GM12801 (cell line): Measurements from ENCODE around the gene FAM221B.

ENCODE experiments used
- CTCF ChIP-seq: IDR thresholded peaks from one replicate; pipeline ENCODE4 v1.5.1; 2011; ENCODE audit warnings: control low read depth; ENCODE audit not compliant: insufficient read length; ENCODE audit errors: extremely low read depth

Gene FAM221B

GRCh38 chr9:35792826-35793225, 35.7 kb downstream of the FAM221B start:
- no peak for TF ChIP-seq CTCF

GRCh38 chr9:35792024-35792813, 36.3 kb downstream of the FAM221B start:
- no peak for TF ChIP-seq CTCF

- TF ChIP-seq CTCF: no peak
These were observed 37.1 kb downstream of the FAM221B start, which contains the start of gene NPR2 for GRCh38 chr9:35791297-35791921. Gene NPR2 (plus strand): TSS chr9:35791591. CDS start chr9:35792409, 818 bp downstream.

- peak; percentile 82 for TF ChIP-seq CTCF
These were observed 37.9 kb downstream of the FAM221B start for GRCh38 chr9:35790385-35791296.

- TF ChIP-seq CTCF: no peak
These were observed 38.5 kb downstream of the FAM221B start for GRCh38 chr9:35790025-35790384.

- TF ChIP-seq CTCF: no peak
These were observed 39.0 kb downstream of the FAM221B start for GRCh38 chr9:35789541-35789940.

GRCh38 chr9:35783418-35783817, 45.1 kb downstream of the FAM221B start:
- TF ChIP-seq CTCF: no peak
